ENCODE results near the gene AMN1.
"Not testable (repeated sequence)": the region's sequence is repeated elsewhere in the genome, so short reads cannot be mapped to it uniquely, and the experiment has no call there.

AMN1 gene

GRCh38 chr12:31749024-31749704, 20.3 kb upstream of the AMN1 start:
- TF ChIP-seq CTCF (IDR thresholded peaks at IDR 0.05; ENCODE audit: insufficient read depth, low read depth, low read length, missing control alignments): no peak
- H3K4me3 ChIP-seq (ENCODE audit: low read length): no peak overlapping the region
- DNase-seq (ENCODE audit: low read depth): peak; percentile 100

GRCh38 chr12:31745242-31745641, 16.4 kb upstream of the AMN1 start:
- no peak for DNase-seq (ENCODE audit: low read depth)
- TF ChIP-seq CTCF (IDR thresholded peaks at IDR 0.05; ENCODE audit: insufficient read depth, low read depth, low read length, missing control alignments): no peak
- no peak overlapping the region for H3K4me3 ChIP-seq (ENCODE audit: low read length)

GRCh38 chr12:31744363-31744762, 15.5 kb upstream of the AMN1 start:
- not testable (repeated sequence) for H3K4me3 ChIP-seq (ENCODE audit: low read length)
- DNase-seq (ENCODE audit: low read depth): peak; percentile 77

- DNase-seq (ENCODE audit: low read depth): no peak
- H3K4me3 ChIP-seq (ENCODE audit: low read length): no peak overlapping the region
- no peak for TF ChIP-seq CTCF (IDR thresholded peaks at IDR 0.05; ENCODE audit: insufficient read depth, low read depth, low read length, missing control alignments)
These were observed 14.1 kb upstream of the AMN1 start for GRCh38 chr12:31742891-31743290.

GRCh38 chr12:31740628-31741027, 11.8 kb upstream of the AMN1 start:
- no peak for DNase-seq (ENCODE audit: low read depth)
- no peak for TF ChIP-seq CTCF (IDR thresholded peaks at IDR 0.05; ENCODE audit: insufficient read depth, low read depth, low read length, missing control alignments)
- no peak overlapping the region for H3K4me3 ChIP-seq (ENCODE audit: low read length)

GRCh38 chr12:31737763-31738162, 8.9 kb upstream of the AMN1 start:
- no peak for DNase-seq (ENCODE audit: low read depth)
- no peak for TF ChIP-seq CTCF (IDR thresholded peaks at IDR 0.05; ENCODE audit: insufficient read depth, low read depth, low read length, missing control alignments)
- no peak overlapping the region for H3K4me3 ChIP-seq (ENCODE audit: low read length)

GRCh38 chr12:31737345-31737744, 8.5 kb upstream of the AMN1 start:
- H3K4me3 ChIP-seq (ENCODE audit: low read length): no peak overlapping the region
- TF ChIP-seq CTCF (IDR thresholded peaks at IDR 0.05; ENCODE audit: insufficient read depth, low read depth, low read length, missing control alignments): no peak
- no peak for DNase-seq (ENCODE audit: low read depth)

All from epithelial cell of esophagus (primary cell).